GM23338 (cell line): Measurements from ENCODE around the gene UBAC2. TPM values are rescaled to one million over a fixed set of nuclear protein-coding genes. Genes with fewer than 3 reads are reported as not detected.

Experiments
- ATAC-seq: fragments of 200-7000 bp; cut with Tn5 transposase; 3 replicates; pipeline ENCODE4 v1.9.1; 2020
- DNase-seq: peaks from one replicate; pipeline ENCODE4 v3.0.0-alpha.2; 2015; ENCODE audit warnings: low spot score
- H2AFZ ChIP-seq: fragments of 200-600 bp; sonication (generic); 2 replicates; pipeline ENCODE4 v1.8.0; 2016; ENCODE audit warnings: antibody characterized with exemption, mild to moderate bottlenecking, moderate library complexity
- H3F3A ChIP-seq: fragments of 200-600 bp; sonication (generic); replicated peaks from 2 replicates; pipeline ENCODE4 v1.8.0; 2017; ENCODE audit warnings: antibody characterized with exemption, mixed run types, low read depth
- H3K27ac ChIP-seq: fragments of 200-600 bp; sonication (generic); 2 replicates; pipeline ENCODE4 v1.6.1; 2016; ENCODE audit warnings: low read depth
- H3K27me3 ChIP-seq: fragments of 200-600 bp; sonication (generic); 2 replicates; pipeline ENCODE4 v1.8.0; 2016; ENCODE audit warnings: mild to moderate bottlenecking, mixed run types, moderate library complexity; ENCODE audit not compliant: insufficient read depth
- H3K36me3 ChIP-seq: fragments of 200-600 bp; sonication (generic); 2 replicates; pipeline ENCODE4 v1.8.0; 2016; ENCODE audit warnings: mild to moderate bottlenecking; ENCODE audit not compliant: insufficient read depth
- H3K4me1 ChIP-seq: fragments of 200-600 bp; sonication (generic); 2 replicates; pipeline ENCODE4 v1.8.0; 2016; ENCODE audit warnings: mild to moderate bottlenecking, moderate library complexity; ENCODE audit not compliant: insufficient read depth
- H3K4me2 ChIP-seq: fragments of 200-600 bp; sonication (generic); 2 replicates; pipeline ENCODE4 v1.7.1; 2017; ENCODE audit warnings: mixed run types
- H3K4me3 ChIP-seq: fragments of 200-600 bp; sonication (generic); 2 replicates; pipeline ENCODE4 v1.6.1; 2016; ENCODE audit warnings: mixed run types
- H3K79me2 ChIP-seq: fragments of 200-600 bp; sonication (generic); replicated peaks from 2 replicates; pipeline ENCODE4 v1.8.0; 2017; ENCODE audit warnings: mild to moderate bottlenecking; ENCODE audit not compliant: insufficient read depth
- H3K9me2 ChIP-seq: fragments of 200-600 bp; sonication (generic); 2 replicates; pipeline ENCODE4 v1.8.0; 2017; ENCODE audit not compliant: insufficient read depth
- H4K20me1 ChIP-seq: fragments of 200-600 bp; sonication (generic); replicated peaks from 2 replicates; pipeline ENCODE4 v1.8.0; 2017; ENCODE audit warnings: mild to moderate bottlenecking; ENCODE audit not compliant: insufficient read depth
- H3K27ac Mint-ChIP-seq: 2 replicates; pipeline ENCODE4 v1.8.0; 2020; ENCODE audit warnings: inconsistent platforms, mild to moderate bottlenecking, moderate library complexity, mixed read lengths
- H3K27me3 Mint-ChIP-seq: 3 replicates; pipeline ENCODE4 v1.8.0; 2022; ENCODE audit warnings: low read depth, mild to moderate bottlenecking, moderate library complexity, mixed read lengths, inconsistent platforms; ENCODE audit not compliant: insufficient read depth, poor library complexity
- H3K36me3 Mint-ChIP-seq: 3 replicates; pipeline ENCODE4 v1.8.0; 2021; ENCODE audit warnings: low read depth, mild to moderate bottlenecking, inconsistent platforms, moderate library complexity, mixed read lengths
- H3K4me1 Mint-ChIP-seq: 3 replicates; pipeline ENCODE4 v1.8.0; 2020; ENCODE audit warnings: mild to moderate bottlenecking, inconsistent platforms, mixed read lengths
- H3K4me3 Mint-ChIP-seq: 3 replicates; pipeline ENCODE4 v1.8.0; 2021; ENCODE audit warnings: moderate library complexity, mild to moderate bottlenecking, inconsistent platforms, mixed read lengths
- H3K9me3 Mint-ChIP-seq: 3 replicates; pipeline ENCODE4 v1.8.0; 2020; ENCODE audit warnings: moderate library complexity, mild to moderate bottlenecking, inconsistent platforms, mixed read lengths
- CREB1 ChIP-seq: fragments of 250-450 bp; sonication (Bioruptor Pico); IDR thresholded peaks from 2 replicates; pipeline ENCODE4 v1.5.0; 2020; ENCODE audit warnings: low read depth, mild to moderate bottlenecking, moderate library complexity
- CTCF ChIP-seq, 2 experiments: fragments of 200-600 bp in 1 of 2; sonication (generic) in 1 of 2; conservative IDR thresholded peaks; 2 replicates each; pipeline versions ENCODE4 v1.5.1 to v1.6.1; 2016 to 2017; ENCODE audit warnings: antibody characterized with exemption in 2 of 2, low read depth in 2 of 2, mild to moderate bottlenecking in 2 of 2, moderate library complexity in 1 of 2
- ETS1 ChIP-seq: IDR thresholded peaks from 2 replicates; pipeline ENCODE4 v1.6.1; 2016; ENCODE audit warnings: antibody characterized with exemption
- EZH2 ChIP-seq: fragments of 200-600 bp; sonication (generic); IDR thresholded peaks from one replicate; pipeline ENCODE4 v1.8.0; 2017; ENCODE audit warnings: antibody characterized with exemption, mild to moderate bottlenecking, low read depth; ENCODE audit not compliant: unreplicated experiment
- EZH2phosphoT487 ChIP-seq: fragments of 200-600 bp; sonication (generic); IDR thresholded peaks from one replicate; pipeline ENCODE4 v1.8.1; 2018; ENCODE audit warnings: antibody characterized with exemption; ENCODE audit not compliant: unreplicated experiment
- JUNB ChIP-seq: IDR thresholded peaks from one replicate; pipeline ENCODE4 v1.6.1; 2016; ENCODE audit warnings: antibody characterized with exemption; ENCODE audit not compliant: unreplicated experiment
- NANOG ChIP-seq: IDR thresholded peaks from 2 replicates; pipeline ENCODE4 v1.6.1; 2016; ENCODE audit warnings: antibody characterized with exemption, borderline replicate concordance
- POLR2AphosphoS5 ChIP-seq: IDR thresholded peaks from 2 replicates; pipeline ENCODE4 v1.6.1; 2016; ENCODE audit warnings: antibody characterized with exemption, low read depth
- REST ChIP-seq: IDR thresholded peaks from one replicate; pipeline ENCODE4 v1.6.1; 2018; ENCODE audit warnings: antibody characterized with exemption; ENCODE audit not compliant: unreplicated experiment
- STAT1 ChIP-seq: IDR thresholded peaks from one replicate; pipeline ENCODE4 v1.6.1; 2016; ENCODE audit warnings: antibody characterized with exemption; ENCODE audit not compliant: unreplicated experiment
- ZNF114 ChIP-seq: fragments of 250-450 bp; sonication (Bioruptor Pico); IDR thresholded peaks from 2 replicates; pipeline ENCODE4 v1.5.0; 2020; ENCODE audit warnings: mild to moderate bottlenecking, moderate library complexity
- ZNF331 ChIP-seq: fragments of 250-450 bp; sonication (Bioruptor Pico); IDR thresholded peaks from 2 replicates; pipeline ENCODE4 v1.5.0; 2020; ENCODE audit warnings: low read depth, mild to moderate bottlenecking, moderate library complexity
- ZNF462 ChIP-seq: fragments of 250-450 bp; sonication (Bioruptor Pico); IDR thresholded peaks from 2 replicates; pipeline ENCODE4 v1.5.0; 2020; ENCODE audit warnings: mild to moderate bottlenecking, moderate library complexity
- polyA plus RNA-seq: library from polyadenylated mRNA; unstranded; fragments of >200 nt; fragmentation: Nextera tagmentation; extraction: Ambion mirVana; gene quantifications from 2 replicates; pipeline ENCODE4 v1.2.1, GENCODE V29; 2016
- total RNA-seq: library from RNA; depleted of rRNA; stranded (reverse); fragments of >200 nt; shearing (Covaris generic); gene quantifications from 2 replicates; pipeline ENCODE4 v1.2.3, GENCODE V29; 2014

UBAC2 gene
- total and polyA plus RNA-seq, 2 experiments from 2014 or later, result 37.9 to 76.9 TPM

- Mint-ChIP-seq H3K4me1 (peaks cover 13% of the 10 kb centered on the region; the same call in 2 of the 3 replicates), H3K4me3 (no peak overlapping the region), H3K36me3 (no peaks in the 10 kb centered on the region; the same call in 2 of the 3 replicates), H3K27me3 (no peaks in the 10 kb centered on the region), H3K27ac (no peak overlapping the region), H3K9me3 (peaks cover 10% of the 10 kb centered on the region; the same call in 2 of the 3 replicates)
- no peak overlapping the region for H3K4me2 ChIP-seq
- H3K4me3 ChIP-seq, result no peak overlapping the region
- ATAC-seq (no peak), DNase-seq (no peak)
- H2AFZ ChIP-seq, result 0 out of 2 replicates have a peak overlapping the region, but pooled peaks have one; percentile 43
- no peaks in the 10 kb centered on the region for H3K79me2 ChIP-seq
- 0 out of 2 replicates have a peak, but pooled peaks cover 3% of the 10 kb centered on the region for H3K4me1 ChIP-seq
- no peaks in the 10 kb centered on the region for H3K36me3 ChIP-seq
- TF ChIP-seq EZH2phosphoT487, result no peak
- TF ChIP-seq ZNF462 (CRISPR knock-in tag), result no peak
- TF ChIP-seq POLR2AphosphoS5, result no peak
- no peak for TF ChIP-seq CTCF (conservative IDR thresholded peaks at IDR 0.05; ENCODE audit: low read depth in 2 of 2)
- no peak for TF ChIP-seq EZH2
- no peak for TF ChIP-seq NANOG
- TF ChIP-seq ZNF114 (CRISPR knock-in tag), result no peak
- no peak for TF ChIP-seq JUNB
- TF ChIP-seq ZNF331, result no peak
- no peak for TF ChIP-seq CREB1
- TF ChIP-seq STAT1, result no peak
- no peak for TF ChIP-seq REST
- no peak for TF ChIP-seq ETS1
- no peaks in the 10 kb centered on the region for H3F3A ChIP-seq
- no peaks in the 10 kb centered on the region for H4K20me1 ChIP-seq
- no peak overlapping the region for H3K27ac ChIP-seq
- no peaks in the 10 kb centered on the region for H3K9me2 ChIP-seq
- H3K27me3 ChIP-seq, result no peaks in the 10 kb centered on the region
These were observed 206.1 kb downstream of the UBAC2 start for GRCh38 chr13:99406799-99407201.
